Muscle of arm (tissue), 12 donors: Measurements from ENCODE around the gene NRG3. TPM values are rescaled to one million over a fixed set of nuclear protein-coding genes. Genes with fewer than 3 reads are reported as not detected.
"Not testable (repeated sequence)": the region's sequence is repeated elsewhere in the genome, so short reads cannot be mapped to it uniquely, and the experiment has no call there.

Source experiments
- DNase-seq: peaks from one replicate; pipeline ENCODE4 v3.0.0-alpha.2; 2013
- polyA plus RNA-seq, 12 donors: library from polyadenylated mRNA; unstranded; fragments of 120-200 nt; gene quantifications; one replicate each; pipeline ENCODE4 v1.2.1, GENCODE V29; 2013; ENCODE audit not compliant: insufficient read length in 12 of 12

NRG3 gene
- polyA plus RNA-seq, 12 donors = 0.07 to 2.1 (median 0.31) TPM; not detected in 3

- DNase-seq = no peak
These were observed 403.6 kb downstream of the NRG3 start for GRCh38 chr10:82278401-82279182.

DNA sequence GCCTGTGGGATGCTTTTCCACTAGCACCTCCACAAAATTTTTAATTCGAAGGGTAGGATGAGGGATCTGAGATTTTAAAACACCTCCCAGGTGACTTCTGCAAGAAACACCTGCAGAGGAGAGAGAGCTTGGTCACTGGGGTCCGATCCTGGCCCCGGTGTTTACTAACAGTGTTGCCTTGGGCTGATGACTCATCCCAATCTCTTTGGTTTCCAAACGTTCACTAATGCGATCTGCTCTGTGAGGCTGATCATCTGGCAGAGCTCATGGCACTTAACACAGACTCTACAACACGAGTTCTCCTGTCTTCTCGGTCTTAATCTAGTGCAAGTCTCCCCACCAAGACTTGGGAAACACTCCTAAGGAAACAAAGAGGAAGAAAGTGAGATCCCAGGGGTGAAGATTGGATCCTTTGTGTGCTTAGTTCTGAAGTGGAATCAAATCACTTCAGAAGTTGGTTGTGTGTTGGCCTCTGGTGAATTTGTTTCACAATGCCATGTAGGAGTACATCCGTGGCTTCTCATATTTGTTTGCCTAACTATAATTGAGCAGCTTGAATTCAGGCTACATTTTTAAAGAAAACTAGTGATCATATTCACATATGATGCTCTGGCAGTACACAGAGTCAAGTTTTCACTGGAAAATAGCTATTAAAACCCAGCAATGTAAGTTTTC, 407.9 kb downstream of the NRG3 start:
- no peak for DNase-seq

DNA sequence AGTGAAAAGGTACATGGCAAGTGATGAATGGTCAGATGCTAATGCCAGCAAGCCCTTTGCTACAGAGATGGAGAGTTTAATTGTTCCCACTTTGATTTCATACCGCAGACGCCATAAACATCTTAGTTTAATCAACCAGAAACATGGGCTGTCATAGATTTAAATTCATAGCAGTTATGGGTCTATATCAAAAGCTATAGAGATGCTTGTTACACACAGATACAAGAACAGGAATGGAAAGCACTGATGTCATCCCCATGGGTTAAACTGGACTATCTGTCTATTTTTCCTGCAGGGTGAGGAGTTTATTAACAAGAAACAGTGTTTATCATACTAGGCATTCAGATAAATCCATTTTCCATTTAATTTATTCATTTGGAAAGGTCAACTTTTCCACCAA, 409.2 kb downstream of the NRG3 start:
- no peak for DNase-seq

- DNase-seq = no peak
These were observed 413.5 kb downstream of the NRG3 start for GRCh38 chr10:82288461-82288881.

DNA sequence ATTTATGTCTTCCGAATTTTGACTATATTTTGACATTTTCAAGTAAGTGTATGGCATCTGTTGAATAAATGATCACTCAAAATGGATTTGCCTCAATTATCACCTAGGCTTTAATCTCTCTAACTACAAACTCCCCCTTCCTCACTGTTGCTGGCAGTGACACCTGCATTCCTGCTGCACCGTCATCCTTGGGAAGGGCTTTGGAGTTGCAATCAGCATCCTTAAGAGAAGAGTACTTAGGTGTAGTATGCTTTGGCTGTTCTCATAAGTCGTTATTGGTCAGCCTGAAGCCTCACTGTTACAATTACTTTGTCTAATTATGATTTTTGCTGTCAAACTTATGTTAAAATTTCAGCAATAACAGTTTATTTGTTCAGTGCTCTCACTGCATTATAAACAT, 415.0 kb downstream of the NRG3 start:
- DNase-seq = no peak

DNA sequence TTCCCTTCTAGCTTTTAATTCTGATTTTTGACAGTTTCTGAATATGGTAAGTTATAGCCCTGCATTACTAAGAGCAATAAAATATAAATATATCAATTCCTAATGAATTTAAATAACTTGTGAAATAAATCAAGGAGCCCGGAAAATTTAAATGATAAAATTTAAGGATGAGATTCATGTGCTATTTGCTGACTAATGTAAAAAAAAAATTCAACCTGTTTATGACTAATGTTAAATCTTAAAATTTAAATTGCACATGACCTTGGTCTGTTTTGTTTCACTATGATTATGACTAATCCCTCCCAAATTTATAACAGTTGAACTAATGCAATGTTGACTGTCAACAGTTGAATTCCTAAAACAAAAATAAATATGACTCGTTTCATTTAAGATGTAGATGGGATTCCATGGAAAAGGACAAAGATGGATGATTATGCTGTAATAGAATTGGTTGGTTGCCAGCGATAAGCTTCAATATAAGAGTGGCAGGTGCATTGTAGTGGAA, 419.9 kb downstream of the NRG3 start:
- DNase-seq = no peak

- DNase-seq = no peak
These were observed 433.6 kb downstream of the NRG3 start for GRCh38 chr10:82308641-82309040.

- DNase-seq = no peak
These were observed 435.8 kb downstream of the NRG3 start for GRCh38 chr10:82310839-82311238.

GRCh38 chr10:82313401-82313800, 438.4 kb downstream of the NRG3 start:
- no peak for DNase-seq

DNA sequence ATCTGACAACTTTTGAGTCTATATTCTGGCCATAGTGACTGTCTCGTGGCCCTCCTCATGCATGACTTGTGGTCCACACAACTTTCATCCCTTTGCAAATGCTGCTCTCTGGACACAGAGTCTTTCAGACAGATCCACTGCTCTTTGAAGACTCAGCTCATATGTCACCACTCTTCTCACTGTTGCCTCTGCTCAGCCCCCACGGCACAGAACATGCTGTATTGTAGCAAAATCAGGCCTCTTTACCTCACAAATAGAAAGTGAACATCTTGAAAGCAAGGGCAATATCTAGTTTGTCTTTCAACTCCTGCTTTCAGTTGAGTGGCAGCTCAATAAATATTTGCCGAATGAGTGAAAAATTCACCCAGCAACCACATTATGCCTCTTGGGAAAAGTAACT, 443.5 kb downstream of the NRG3 start:
- DNase-seq = no peak

GRCh38 chr10:82319074-82319473, 444.1 kb downstream of the NRG3 start:
- peak; percentile 31 for DNase-seq

- peak; percentile 8 for DNase-seq
These were observed 444.6 kb downstream of the NRG3 start for GRCh38 chr10:82319562-82319961.

GRCh38 chr10:82321724-82322123, 446.7 kb downstream of the NRG3 start:
- DNase-seq = no peak

GRCh38 chr10:82331716-82332115, 456.7 kb downstream of the NRG3 start:
- DNase-seq = no peak

GRCh38 chr10:82335831-82336230, 460.8 kb downstream of the NRG3 start:
- peak; percentile 7 for DNase-seq

GRCh38 chr10:82340166-82340565, 465.2 kb downstream of the NRG3 start:
- no peak for DNase-seq

DNA sequence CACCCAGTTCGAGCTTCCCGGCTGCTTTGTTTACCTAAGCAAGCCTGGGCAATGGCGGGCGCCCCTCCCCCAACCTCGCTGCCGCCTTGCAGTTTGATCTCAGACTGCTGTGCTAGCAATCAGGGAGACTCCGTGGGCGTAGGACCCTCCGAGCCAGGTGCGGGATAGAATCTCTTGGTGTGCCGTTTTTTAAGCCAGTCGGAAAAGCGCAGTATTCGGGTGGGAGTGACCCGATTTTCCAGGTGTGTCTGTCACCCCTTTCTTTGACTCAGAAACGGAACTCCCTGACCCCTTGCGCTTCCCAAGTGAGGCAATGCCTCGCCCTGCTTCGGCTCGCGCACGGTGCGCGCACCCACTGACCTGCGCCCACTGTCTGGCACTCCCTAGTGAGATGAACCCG, 474.6 kb downstream of the NRG3 start:
- not testable (repeated sequence) for DNase-seq

- no peak for DNase-seq
These were observed 478.4 kb downstream of the NRG3 start for GRCh38 chr10:82353381-82353780.

DNA sequence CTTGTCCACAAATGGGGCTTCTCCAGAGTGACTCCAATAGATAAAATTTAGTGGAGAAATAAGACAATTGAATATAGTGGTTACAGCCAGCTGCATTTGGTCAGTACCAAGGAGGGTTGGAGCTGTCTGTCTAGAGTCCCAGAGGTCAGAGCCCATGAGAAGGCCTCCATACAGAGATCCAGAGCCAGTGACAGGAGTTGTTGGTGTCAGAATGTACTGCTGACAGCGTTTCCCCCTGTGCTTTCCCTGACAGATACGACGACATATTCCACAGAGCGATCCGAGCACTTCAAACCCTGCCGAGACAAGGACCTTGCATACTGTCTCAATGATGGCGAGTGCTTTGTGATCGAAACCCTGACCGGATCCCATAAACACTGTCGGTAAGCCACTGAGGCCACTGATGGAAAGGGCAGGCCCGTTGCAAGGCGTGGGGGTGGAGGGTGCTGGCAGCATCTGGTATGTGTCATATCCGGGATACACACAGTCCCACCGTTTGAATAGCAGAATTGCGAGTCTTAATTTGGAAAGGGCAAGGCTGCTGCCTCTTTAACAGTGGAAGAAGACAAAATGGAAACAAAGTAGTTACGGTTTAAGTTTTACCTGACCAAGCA, 483.6 kb downstream of the NRG3 start:
- no peak for DNase-seq

- no peak for DNase-seq
These were observed 486.3 kb downstream of the NRG3 start for GRCh38 chr10:82361256-82361655.

GRCh38 chr10:82377608-82378007, 502.6 kb downstream of the NRG3 start:
- peak; percentile 4 for DNase-seq

DNA sequence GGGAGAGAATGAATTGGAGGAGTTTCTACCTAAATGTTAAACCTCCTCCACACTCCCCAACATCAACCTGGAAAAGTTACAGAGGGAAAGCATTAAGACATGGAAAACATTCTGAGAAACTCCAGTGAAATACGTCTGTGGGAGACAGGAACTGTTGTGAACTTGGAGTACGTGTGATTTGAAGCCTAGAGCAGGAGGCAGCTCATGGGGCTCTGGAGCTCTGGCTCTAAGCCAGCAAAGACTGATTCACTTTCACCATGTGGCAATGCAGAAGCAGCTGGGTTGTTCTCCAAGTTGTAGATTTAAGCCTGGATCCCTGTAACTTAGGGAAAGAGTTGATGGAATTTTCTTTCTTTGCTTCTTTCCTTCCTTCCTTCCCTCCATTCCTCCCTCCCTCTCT, 503.2 kb downstream of the NRG3 start:
- peak; percentile 31 for DNase-seq

GRCh38 chr10:82383350-82383749, 508.4 kb downstream of the NRG3 start:
- DNase-seq = no peak
